Measurements from ENCODE around the gene ARIH2.
"Not testable (repeated sequence)": the region's sequence is repeated elsewhere in the genome, so short reads cannot be mapped to it uniquely, and the experiment has no call there.

ARIH2 gene

GRCh38 chr3:48918388-48919214 is at the start of gene ARIH2:
Gene ARIH2, plus strand, starts transcription at chr3:48918842. Its CDS starts 8,717 bp downstream, at chr3:48927559.
- Mint-ChIP-seq H3K27me3 (no peaks in the 10 kb centered on the region), H3K4me3 (peak within 1 kb of the TSS; percentile 98), H3K4me1 (ENCODE audit: low read depth) (peaks cover 25% of the 10 kb centered on the region), H3K36me3 (peaks cover 3% of the 10 kb centered on the region), H3K27ac (peak within 1 kb of the TSS; percentile 99), H3K9me3 (ENCODE audit: low read depth) (no peaks in the 10 kb centered on the region)

- no peaks in the 10 kb centered on the region for H3K4me1 Mint-ChIP-seq (ENCODE audit: low read depth)
- no peaks in the 10 kb centered on the region for H3K36me3 Mint-ChIP-seq
- H3K27ac Mint-ChIP-seq = no peak overlapping the region
- no peaks in the 10 kb centered on the region for H3K27me3 Mint-ChIP-seq
- no peak overlapping the region for H3K4me3 Mint-ChIP-seq
- no peaks in the 10 kb centered on the region for H3K9me3 Mint-ChIP-seq (ENCODE audit: low read depth)
These were observed 41.0 kb upstream of the ARIH2 start for GRCh38 chr3:48877671-48878070.

- no peaks in the 10 kb centered on the region for H3K9me3 Mint-ChIP-seq (ENCODE audit: low read depth)
- H3K4me3 Mint-ChIP-seq = no peak overlapping the region
- H3K27ac Mint-ChIP-seq = no peak overlapping the region
- H3K27me3 Mint-ChIP-seq = no peaks in the 10 kb centered on the region
- H3K36me3 Mint-ChIP-seq = no peaks in the 10 kb centered on the region
- no peaks in the 10 kb centered on the region for H3K4me1 Mint-ChIP-seq (ENCODE audit: low read depth)
These were observed 39.2 kb upstream of the ARIH2 start for GRCh38 chr3:48879307-48879993.

GRCh38 chr3:48879994-48880377 is 38.7 kb upstream of the ARIH2 start:
- Mint-ChIP-seq H3K4me3 (no peak overlapping the region), H3K9me3 (ENCODE audit: low read depth) (no peaks in the 10 kb centered on the region), H3K4me1 (ENCODE audit: low read depth) (no peaks in the 10 kb centered on the region), H3K27me3 (no peaks in the 10 kb centered on the region), H3K36me3 (no peaks in the 10 kb centered on the region), H3K27ac (no peak overlapping the region)

- Mint-ChIP-seq H3K4me1 (ENCODE audit: low read depth) (peaks cover 4% of the 10 kb centered on the region), H3K4me3 (no peak overlapping the region), H3K27me3 (no peaks in the 10 kb centered on the region), H3K9me3 (ENCODE audit: low read depth) (no peaks in the 10 kb centered on the region), H3K36me3 (peaks cover 2% of the 10 kb centered on the region), H3K27ac (no peak overlapping the region)
These were observed 37.6 kb upstream of the ARIH2 start for GRCh38 chr3:48881006-48881405.

GRCh38 chr3:48881652-48882114 is 37.0 kb upstream of the ARIH2 start:
- Mint-ChIP-seq H3K4me3 (no peak overlapping the region), H3K4me1 (ENCODE audit: low read depth) (peaks cover 4% of the 10 kb centered on the region)

GRCh38 chr3:48885753-48886152 is 32.9 kb upstream of the ARIH2 start:
- Mint-ChIP-seq H3K27ac (peak overlapping the region; percentile 58), H3K4me3 (no peak overlapping the region), H3K9me3 (ENCODE audit: low read depth) (no peaks in the 10 kb centered on the region), H3K27me3 (no peaks in the 10 kb centered on the region), H3K36me3 (peaks cover 2% of the 10 kb centered on the region), H3K4me1 (ENCODE audit: low read depth) (peaks cover 10% of the 10 kb centered on the region)

More at GRCh38 chr3:48881652-48882114, 37.0 kb upstream of the ARIH2 start:
- Mint-ChIP-seq H3K9me3 (ENCODE audit: low read depth) (no peaks in the 10 kb centered on the region), H3K36me3 (peaks cover 2% of the 10 kb centered on the region), H3K27ac (no peak overlapping the region), H3K27me3 (no peaks in the 10 kb centered on the region)

- peaks cover 3% of the 10 kb centered on the region for H3K36me3 Mint-ChIP-seq
- H3K4me1 Mint-ChIP-seq (ENCODE audit: low read depth) = peaks cover 13% of the 10 kb centered on the region
- no peak overlapping the region for H3K27ac Mint-ChIP-seq
- no peaks in the 10 kb centered on the region for H3K27me3 Mint-ChIP-seq
- no peak overlapping the region for H3K4me3 Mint-ChIP-seq
- no peaks in the 10 kb centered on the region for H3K9me3 Mint-ChIP-seq (ENCODE audit: low read depth)
These were observed 27.0 kb upstream of the ARIH2 start for GRCh38 chr3:48891606-48892005.

GRCh38 chr3:48894516-48894915 is 24.1 kb upstream of the ARIH2 start:
- H3K4me3 Mint-ChIP-seq = no peak overlapping the region

GRCh38 chr3:48896936-48897335 is 21.7 kb upstream of the ARIH2 start:
- H3K4me1 Mint-ChIP-seq (ENCODE audit: low read depth) = peaks cover 35% of the 10 kb centered on the region
- no peaks in the 10 kb centered on the region for H3K27me3 Mint-ChIP-seq
- peaks cover 3% of the 10 kb centered on the region for H3K36me3 Mint-ChIP-seq
- H3K9me3 Mint-ChIP-seq (ENCODE audit: low read depth) = no peaks in the 10 kb centered on the region
- peak overlapping the region; percentile 94 for H3K4me3 Mint-ChIP-seq
- peak overlapping the region; percentile 86 for H3K27ac Mint-ChIP-seq

More at GRCh38 chr3:48894516-48894915, 24.1 kb upstream of the ARIH2 start:
- Mint-ChIP-seq H3K36me3 (peaks cover 3% of the 10 kb centered on the region), H3K4me1 (ENCODE audit: low read depth) (peaks cover 31% of the 10 kb centered on the region), H3K9me3 (ENCODE audit: low read depth) (no peaks in the 10 kb centered on the region), H3K27ac (no peak overlapping the region), H3K27me3 (no peaks in the 10 kb centered on the region)

- Mint-ChIP-seq H3K36me3 (no peaks in the 10 kb centered on the region), H3K4me1 (ENCODE audit: low read depth) (peaks cover 35% of the 10 kb centered on the region), H3K9me3 (ENCODE audit: low read depth) (no peaks in the 10 kb centered on the region), H3K27ac (peak overlapping the region; percentile 90), H3K27me3 (no peaks in the 10 kb centered on the region), H3K4me3 (peak overlapping the region; percentile 94)
These were observed 20.9 kb upstream of the ARIH2 start for GRCh38 chr3:48897460-48898376.

GRCh38 chr3:48898383-48899234 is 20.0 kb upstream of the ARIH2 start, which contains the start of gene SLC25A20:
Gene SLC25A20, minus strand, starts transcription at chr3:48898882. Its CDS starts 88 bp downstream, at chr3:48898794.
- peaks cover 40% of the 10 kb centered on the region for H3K4me1 Mint-ChIP-seq (ENCODE audit: low read depth)
- H3K27me3 Mint-ChIP-seq = no peaks in the 10 kb centered on the region
- H3K27ac Mint-ChIP-seq = peak within 1 kb of the TSS; percentile 90
- H3K4me3 Mint-ChIP-seq = peak within 1 kb of the TSS; percentile 94
- no peaks in the 10 kb centered on the region for H3K9me3 Mint-ChIP-seq (ENCODE audit: low read depth)
- no peaks in the 10 kb centered on the region for H3K36me3 Mint-ChIP-seq

GRCh38 chr3:48899273-48899672 is 19.4 kb upstream of the ARIH2 start:
- Mint-ChIP-seq H3K4me1 (ENCODE audit: low read depth) (peaks cover 40% of the 10 kb centered on the region), H3K27ac (peak overlapping the region; percentile 90), H3K36me3 (no peaks in the 10 kb centered on the region), H3K9me3 (ENCODE audit: low read depth) (no peaks in the 10 kb centered on the region), H3K27me3 (no peaks in the 10 kb centered on the region), H3K4me3 (peak overlapping the region; percentile 94)

GRCh38 chr3:48907026-48907425 is 11.6 kb upstream of the ARIH2 start:
- H3K9me3 Mint-ChIP-seq (ENCODE audit: low read depth); H3K4me1 Mint-ChIP-seq (ENCODE audit: low read depth); H3K36me3 Mint-ChIP-seq; H3K27ac Mint-ChIP-seq; H3K4me3 Mint-ChIP-seq; H3K27me3 Mint-ChIP-seq: not testable (repeated sequence)

Data from activated naive CD8-positive, alpha-beta T cell (primary cell).